SIG-M5 (cell line): ENCODE results near the gene TET3.

Experiments
- DNase-seq: peaks from one replicate; lab custom pipeline; 2025; lab: John Stamatoyannopoulos, UW

The TET3 gene

GRCh38 chr2:74005786-74006185 is 21.1 kb downstream of the TET3 start:
- DNase-seq: no peak

GRCh38 chr2:74006459-74006858 is 21.7 kb downstream of the TET3 start:
- no peak for DNase-seq

DNA sequence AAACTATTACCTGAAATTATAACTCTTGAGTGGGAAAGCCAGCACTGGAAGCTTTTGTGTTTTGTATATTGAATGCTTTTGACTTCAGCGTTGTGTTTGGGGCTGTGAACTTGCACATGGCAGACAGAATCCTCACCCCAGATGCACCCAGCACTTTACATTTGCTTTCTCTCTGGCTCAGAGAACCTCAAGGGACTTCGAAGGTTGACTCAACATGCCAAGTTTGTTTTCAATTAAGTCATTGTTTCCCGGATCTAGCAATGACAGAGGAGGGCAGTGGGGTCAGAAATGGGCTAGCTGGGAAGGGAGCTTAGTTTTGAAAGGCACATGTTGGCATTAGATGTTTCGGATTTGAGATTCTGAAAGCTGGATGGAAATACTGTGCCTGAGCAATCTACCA is 22.4 kb downstream of the TET3 start:
- DNase-seq: no peak

GRCh38 chr2:74007711-74008110 is 23.0 kb downstream of the TET3 start:
- no peak for DNase-seq

DNA sequence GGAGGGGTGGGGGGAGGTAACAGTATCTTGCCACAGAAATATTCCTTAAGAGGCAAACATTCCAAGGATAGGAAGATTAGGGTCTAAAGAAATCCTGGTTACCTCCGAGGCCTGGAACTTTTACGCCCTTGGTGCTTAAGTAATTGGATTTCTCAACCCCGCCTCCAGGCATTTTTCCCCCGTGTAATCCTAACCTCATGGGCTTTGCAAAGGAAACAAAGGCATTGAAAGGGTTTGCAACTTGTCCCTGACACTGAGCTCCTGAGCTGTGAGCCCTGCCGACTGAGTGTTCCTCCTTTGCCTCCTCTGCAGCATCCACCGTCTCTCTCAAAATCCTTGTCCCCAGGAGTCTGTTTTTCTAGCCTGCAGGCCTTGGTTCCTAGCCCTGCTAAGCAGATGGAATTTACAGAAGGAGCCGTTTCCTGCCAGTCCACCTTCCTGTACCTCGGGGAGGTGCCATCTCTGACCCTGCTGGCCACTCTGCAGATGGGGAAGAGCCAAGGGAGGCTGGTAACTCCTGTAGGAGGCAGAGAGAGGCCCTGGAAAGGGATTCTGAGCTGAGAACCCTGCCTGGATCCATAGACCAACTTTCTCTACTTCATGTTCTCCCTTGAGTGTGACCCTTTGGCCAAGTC is 24.2 kb downstream of the TET3 start:
- DNase-seq: no peak

GRCh38 chr2:74009577-74009976 is 24.9 kb downstream of the TET3 start:
- no peak for DNase-seq

- no peak for DNase-seq
Observed at GRCh38 chr2:74010087-74010541, 25.4 kb downstream of the TET3 start.

GRCh38 chr2:74011246-74011645 is 26.5 kb downstream of the TET3 start:
- DNase-seq: no peak

DNA sequence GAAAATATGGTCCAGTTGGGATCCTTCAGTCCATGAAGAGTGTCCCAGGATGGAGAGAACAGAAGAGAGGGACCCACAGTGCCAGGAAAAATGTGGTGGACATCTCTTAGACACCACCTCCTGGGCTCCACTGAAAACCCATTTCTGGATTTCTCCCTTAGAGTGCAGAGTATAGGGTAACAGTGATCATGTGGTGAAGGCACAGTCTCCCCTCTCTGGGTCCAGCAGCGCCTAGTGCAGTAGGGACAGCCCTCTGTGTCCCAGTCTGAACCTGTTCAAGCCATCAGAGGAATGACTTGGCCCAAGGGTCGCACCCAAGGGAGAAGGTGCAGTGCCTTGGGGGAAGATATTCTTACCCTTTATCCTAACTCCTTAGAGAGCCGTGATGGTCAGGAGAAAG is 30.1 kb downstream of the TET3 start:
- no peak for DNase-seq

DNA sequence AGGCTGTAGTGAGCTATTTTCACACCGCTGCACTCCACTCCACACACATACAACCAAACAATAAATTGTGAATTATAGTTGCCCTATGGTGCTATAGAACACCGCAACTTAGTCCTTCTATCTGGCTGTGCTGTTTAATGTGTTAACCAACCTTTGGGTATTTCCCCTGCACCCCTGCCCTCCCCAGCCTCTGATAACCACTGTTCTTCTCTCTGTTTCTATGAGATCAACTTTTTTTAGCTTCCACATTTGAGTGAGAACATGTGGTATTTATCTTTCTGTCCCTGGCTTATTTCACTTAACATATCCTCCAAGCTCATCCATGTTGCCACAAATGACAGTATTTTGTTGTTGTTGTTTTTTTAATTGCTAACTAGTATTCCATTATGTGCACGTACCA is 32.5 kb downstream of the TET3 start:
- DNase-seq: no peak

DNA sequence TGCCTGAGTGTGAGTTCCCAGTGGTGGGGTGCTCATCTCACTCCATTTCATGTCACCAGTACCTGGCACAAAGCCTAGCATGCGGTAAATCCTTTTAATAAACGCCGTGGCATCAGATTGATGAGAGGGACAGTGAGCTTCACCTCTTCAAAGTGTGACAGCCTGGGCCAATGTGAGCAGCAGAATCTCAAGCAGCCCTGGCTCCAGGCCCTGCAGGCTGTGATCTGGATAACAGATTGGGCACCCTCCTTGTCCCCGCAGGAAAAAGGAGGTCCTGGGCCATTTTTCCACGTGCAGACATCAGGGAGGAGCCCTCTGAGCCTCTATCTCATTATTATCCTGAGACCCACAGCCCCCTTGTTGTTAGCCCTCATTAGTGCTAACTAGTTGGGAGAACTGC is 34.8 kb downstream of the TET3 start:
- no peak for DNase-seq

GRCh38 chr2:74020702-74021406 is 36.1 kb downstream of the TET3 start:
- no peak for DNase-seq

DNA sequence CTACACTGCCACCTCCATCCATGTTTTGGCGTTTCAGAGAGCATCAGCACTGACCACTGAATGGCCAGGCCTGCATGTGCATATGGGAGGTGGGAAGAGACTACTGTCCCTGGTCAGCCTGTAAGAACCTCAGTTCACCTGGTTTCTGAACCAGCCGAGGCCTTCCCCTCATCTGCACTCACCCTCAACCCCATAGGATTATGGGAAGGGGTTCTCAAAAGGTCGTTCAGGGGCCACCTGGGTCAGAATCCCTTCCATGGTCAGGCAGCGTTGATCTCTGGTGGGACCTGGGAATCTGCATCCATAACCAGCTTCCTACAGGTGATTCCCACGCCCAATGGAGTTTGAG is 36.7 kb downstream of the TET3 start:
- DNase-seq: no peak

DNA sequence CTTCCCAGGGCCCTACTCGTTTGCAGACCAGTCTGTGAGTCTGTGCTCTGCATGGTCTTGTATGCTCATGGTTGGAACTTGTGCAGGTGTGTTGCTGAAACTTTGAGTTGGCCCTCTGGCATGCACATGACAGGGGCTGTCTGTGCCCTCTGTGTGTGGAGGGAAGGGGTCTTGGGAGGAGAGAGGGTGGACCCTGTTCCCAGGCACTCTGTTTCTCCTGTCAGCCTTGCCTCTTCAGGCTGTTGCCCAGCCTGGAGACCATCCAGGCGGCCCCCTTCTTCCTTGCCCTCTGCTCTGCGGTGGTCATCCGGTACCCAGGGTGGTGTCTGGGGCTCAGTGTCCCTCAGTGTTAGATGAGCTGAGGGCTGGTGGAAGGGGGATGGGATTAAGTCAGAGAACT is 39.5 kb downstream of the TET3 start:
- DNase-seq: no peak

GRCh38 chr2:74025971-74026612 is 41.4 kb downstream of the TET3 start:
- DNase-seq: no peak

- no peak for DNase-seq
Observed at GRCh38 chr2:74026687-74027241, 42.1 kb downstream of the TET3 start.

DNA sequence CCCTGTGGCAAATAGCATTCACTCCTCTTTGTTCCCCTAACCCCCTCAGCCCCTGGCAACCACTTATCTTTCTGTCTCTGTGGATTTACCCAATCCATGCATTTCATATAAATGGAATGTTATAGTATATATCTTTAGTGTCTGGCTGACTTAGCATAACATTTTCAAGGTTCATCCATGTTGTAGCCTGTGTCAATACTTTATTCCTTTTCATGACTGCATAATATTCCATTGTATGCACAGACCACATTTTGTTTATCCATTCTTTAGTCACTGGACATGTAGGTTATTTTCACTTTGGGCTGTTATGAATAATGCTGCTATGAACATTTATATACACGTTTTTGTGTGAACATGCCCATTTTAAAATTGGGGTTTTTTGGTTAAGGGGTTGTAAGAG is 42.8 kb downstream of the TET3 start:
- no peak for DNase-seq

DNA sequence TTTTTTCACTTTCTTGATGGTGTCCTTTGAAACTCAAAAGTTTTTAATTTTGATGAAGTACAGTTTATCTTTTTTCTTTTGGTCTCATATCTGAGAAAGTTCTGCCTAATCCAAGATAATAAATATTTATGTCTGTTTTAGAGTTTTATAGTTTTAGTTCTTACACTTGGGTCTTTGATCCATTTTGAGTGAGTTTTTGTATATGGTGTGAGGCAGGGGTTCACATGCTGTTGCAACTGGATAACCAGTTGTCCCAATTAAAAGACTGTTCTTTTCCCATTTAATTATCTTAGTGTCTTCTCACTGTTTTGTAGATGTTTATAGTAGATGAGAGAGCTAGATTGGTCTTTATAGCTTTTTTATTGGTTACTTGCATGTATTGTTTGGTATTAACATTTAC is 43.6 kb downstream of the TET3 start:
- DNase-seq: no peak

DNA sequence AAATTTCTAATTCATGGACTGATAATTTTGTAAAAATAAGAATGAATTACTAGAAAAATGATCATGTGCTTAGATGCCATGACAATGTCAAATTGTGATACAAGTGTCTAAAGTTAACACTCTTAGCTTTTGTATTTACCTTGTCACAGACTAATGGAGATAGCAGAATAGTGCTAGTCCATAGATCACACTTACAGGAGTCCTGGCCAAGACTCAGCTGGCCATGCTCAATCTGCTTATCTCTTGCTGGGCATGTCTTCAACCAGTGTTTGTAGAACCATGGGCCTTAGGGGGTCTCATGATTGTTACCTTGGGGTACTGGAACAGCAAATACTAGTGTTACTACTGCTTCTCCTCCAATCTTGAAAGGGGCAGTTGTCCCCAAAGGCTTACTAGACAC is 44.0 kb downstream of the TET3 start:
- DNase-seq: no peak

DNA sequence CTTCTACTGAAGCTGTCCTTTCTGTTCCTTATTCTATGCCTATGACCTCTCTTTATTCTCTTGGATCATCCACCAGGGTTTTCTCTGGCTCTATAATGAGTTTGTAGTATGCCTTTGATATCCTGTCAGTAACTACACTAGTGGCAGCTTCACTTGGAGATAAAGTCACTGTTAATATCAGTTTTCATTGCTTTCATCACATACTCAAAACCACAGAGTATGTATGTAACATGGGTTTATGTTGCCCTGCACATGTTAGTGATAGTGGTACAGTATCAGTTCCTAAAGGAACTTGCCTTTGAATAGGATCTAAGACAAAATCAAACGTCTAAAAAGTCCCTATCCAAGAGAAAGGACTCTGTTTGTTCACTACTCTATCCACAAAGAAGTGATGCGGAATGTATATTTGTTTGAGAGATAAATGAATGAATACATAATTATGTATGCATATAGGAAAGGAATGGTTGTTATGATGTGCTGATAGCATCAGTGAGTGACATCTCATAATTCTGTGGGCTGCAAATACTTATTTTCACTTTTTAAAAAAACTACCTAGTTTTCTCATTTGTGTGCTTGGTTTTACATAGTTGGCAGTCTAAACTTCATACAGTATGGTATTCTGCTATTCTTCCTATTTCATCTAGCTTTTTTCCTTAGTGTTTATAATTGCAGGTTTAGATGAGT is 45.1 kb downstream of the TET3 start:
- no peak for DNase-seq

DNA sequence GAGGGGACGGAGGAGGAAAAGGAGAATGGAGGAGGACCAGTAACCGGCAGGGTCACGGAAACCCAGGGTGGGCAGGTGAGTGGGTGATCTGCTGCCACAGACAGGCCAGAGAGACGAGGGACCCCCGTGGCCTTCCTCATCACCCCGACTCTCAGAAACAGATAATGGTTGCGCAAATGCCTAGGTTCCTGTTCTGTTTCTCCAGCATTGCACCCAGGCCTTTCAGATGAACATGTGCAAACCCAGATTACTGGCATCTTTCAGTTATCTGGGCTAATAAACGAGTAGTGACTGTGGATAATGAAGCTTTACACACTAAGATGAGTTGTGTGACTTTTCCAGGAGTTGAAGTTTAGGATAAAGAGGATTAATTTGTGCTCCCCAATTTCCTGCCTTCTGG is 46.5 kb downstream of the TET3 start:
- DNase-seq: no peak

DNA sequence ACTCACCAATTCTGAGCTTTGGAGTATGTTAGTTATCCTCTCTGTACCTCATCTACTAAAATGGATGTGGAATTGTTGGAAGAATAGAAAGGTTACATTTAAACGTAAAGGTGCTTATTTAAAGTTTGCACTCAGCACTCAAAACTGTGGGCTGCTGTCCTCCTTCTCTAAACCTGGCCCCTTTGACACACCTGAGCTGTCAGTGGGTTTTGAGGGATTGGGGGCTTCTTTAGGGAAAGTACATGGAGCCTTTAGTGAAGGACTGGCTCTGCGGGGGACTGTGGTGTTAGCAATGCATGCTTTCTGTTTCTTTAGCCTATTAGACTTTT is 47.2 kb downstream of the TET3 start:
- no peak for DNase-seq

DNA sequence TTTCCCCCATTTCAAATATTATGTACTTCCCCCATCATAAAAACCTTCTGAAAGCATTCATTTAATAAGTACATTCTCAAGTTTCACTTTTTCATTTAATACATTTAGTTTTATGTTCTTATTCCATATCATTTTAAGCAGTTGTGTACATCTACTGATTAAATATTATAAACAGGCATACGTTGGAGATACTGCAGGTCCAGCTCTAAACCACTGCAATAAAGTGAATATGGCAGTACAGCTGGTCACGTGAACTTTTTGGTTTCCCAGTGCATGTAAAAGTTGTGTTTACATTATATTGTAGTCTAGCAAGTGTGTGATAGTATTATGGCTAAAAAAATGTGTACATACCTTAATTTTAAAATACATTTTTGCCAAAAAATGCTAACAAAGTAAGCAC is 48.7 kb downstream of the TET3 start:
- DNase-seq: no peak
